NOMO-1 (cell line): Measurements from ENCODE around the gene TTC29.
"Not testable (repeated sequence)": the region's sequence is repeated elsewhere in the genome, so short reads cannot be mapped to it uniquely, and the experiment has no call there.

Source experiments
- DNase-seq, 2 experiments: peaks; one replicate each; lab custom pipeline; 2025; ENCODE audit not compliant: unreplicated experiment in 2 of 2; lab: John Stamatoyannopoulos, UW

TTC29 gene

GRCh38 chr4:146883070-146883469, 62.6 kb downstream of the TTC29 start:
- DNase-seq: no peak

- DNase-seq: no peak
Measured at GRCh38 chr4:146857298-146857697, 88.4 kb downstream of the TTC29 start.

GRCh38 chr4:146855761-146856160, 89.9 kb downstream of the TTC29 start:
- no peak for DNase-seq

GRCh38 chr4:146852360-146852759, 93.3 kb downstream of the TTC29 start:
- no peak for DNase-seq

GRCh38 chr4:146847345-146847744, 98.3 kb downstream of the TTC29 start:
- no peak for DNase-seq

- no peak for DNase-seq
Measured at GRCh38 chr4:146846882-146847281, 98.8 kb downstream of the TTC29 start.

- DNase-seq: no peak
Measured at GRCh38 chr4:146844761-146845160, 100.9 kb downstream of the TTC29 start.

- no peak for DNase-seq
Measured at GRCh38 chr4:146842876-146843275, 102.8 kb downstream of the TTC29 start.

GRCh38 chr4:146840731-146841130, 104.9 kb downstream of the TTC29 start:
- no peak for DNase-seq

- no peak for DNase-seq
Measured at GRCh38 chr4:146835096-146835495, 110.6 kb downstream of the TTC29 start.

- no peak for DNase-seq
Measured at GRCh38 chr4:146834263-146835034, 111.2 kb downstream of the TTC29 start.

- DNase-seq: no peak
Measured at GRCh38 chr4:146833530-146833929, 112.1 kb downstream of the TTC29 start.

- not testable (repeated sequence) for DNase-seq
Measured at GRCh38 chr4:146822980-146823379, 122.7 kb downstream of the TTC29 start.

- DNase-seq: no peak
Measured at GRCh38 chr4:146814750-146815149, 130.9 kb downstream of the TTC29 start.

GRCh38 chr4:146795711-146796110, 150.0 kb downstream of the TTC29 start:
- no peak for DNase-seq

- no peak for DNase-seq
Measured at GRCh38 chr4:146793727-146794126, 151.9 kb downstream of the TTC29 start.

- DNase-seq: no peak
Measured at GRCh38 chr4:146791439-146791838, 154.2 kb downstream of the TTC29 start.

- DNase-seq: no peak
Measured at GRCh38 chr4:146790515-146790914, 155.1 kb downstream of the TTC29 start.

GRCh38 chr4:146787731-146788130, 157.9 kb downstream of the TTC29 start:
- DNase-seq: no peak

GRCh38 chr4:146776691-146777090, 169.0 kb downstream of the TTC29 start:
- DNase-seq: no peak

GRCh38 chr4:146763560-146763959, 182.1 kb downstream of the TTC29 start:
- DNase-seq: peak in 1 of 2 experiments; percentile 37

GRCh38 chr4:146762016-146762415, 183.6 kb downstream of the TTC29 start:
- DNase-seq: no peak

- no peak for DNase-seq
Measured at GRCh38 chr4:146742416-146742815, 203.2 kb downstream of the TTC29 start.
